TTC549 (cell line): ENCODE data around the gene VAT1.
"Not testable (repeated sequence)": the region's sequence is repeated elsewhere in the genome, so short reads cannot be mapped to it uniquely, and the experiment has no call there.

Source experiments
- FAIRE-seq: peaks from 2 replicates; lab custom pipeline; 2012; peaks lifted over from hg19 to GRCh38; lab: Jason Lieb, UNC

VAT1 gene

GRCh38 chr17:43006639-43007551 lies 15.3 kb downstream of the VAT1 start, which contains the start of gene IFI35:
TSS of gene IFI35 (plus strand) at chr17:43006784. CDS start at chr17:43006948, 164 bp downstream.
- FAIRE-seq, result no peak

- no peak for FAIRE-seq
Measured at GRCh38 chr17:43003542-43004172, 18.5 kb downstream of the VAT1 start.

- FAIRE-seq, result not testable (repeated sequence)
Measured at GRCh38 chr17:43000894-43001293, 21.3 kb downstream of the VAT1 start.

- FAIRE-seq, result no peak
Measured at GRCh38 chr17:42999003-42999525, 23.1 kb downstream of the VAT1 start.

GRCh38 chr17:42997984-42998938 lies 23.9 kb downstream of the VAT1 start, which contains the start of gene RPL27:
TSS of gene RPL27 (plus strand) at chr17:42998419. CDS start at chr17:42998751, 332 bp downstream.
- FAIRE-seq, result peak; percentile 97

GRCh38 chr17:42997390-42997983 lies 24.7 kb downstream of the VAT1 start:
- FAIRE-seq, result no peak

- not testable (repeated sequence) for FAIRE-seq
Measured at GRCh38 chr17:42993913-42994312, 28.3 kb downstream of the VAT1 start.

- FAIRE-seq, result no peak
Measured at GRCh38 chr17:42992872-42993271, 29.3 kb downstream of the VAT1 start.

GRCh38 chr17:42991471-42991870 lies 30.7 kb downstream of the VAT1 start:
- FAIRE-seq, result no peak

GRCh38 chr17:42989726-42990652 lies 32.2 kb downstream of the VAT1 start:
- FAIRE-seq, result no peak

- no peak for FAIRE-seq
Measured at GRCh38 chr17:42989141-42989540, 33.0 kb downstream of the VAT1 start.

GRCh38 chr17:42985225-42985624 lies 37.0 kb downstream of the VAT1 start:
- FAIRE-seq, result no peak

GRCh38 chr17:42982266-42982665 lies 39.9 kb downstream of the VAT1 start:
- no peak for FAIRE-seq

GRCh38 chr17:42980766-42981397 lies 41.3 kb downstream of the VAT1 start:
- FAIRE-seq, result no peak

GRCh38 chr17:42980274-42980765 lies 41.9 kb downstream of the VAT1 start, which contains the start of gene RUNDC1:
TSS of gene RUNDC1 (plus strand) at chr17:42980565. CDS start at chr17:42980577, 12 bp downstream.
- FAIRE-seq, result no peak

GRCh38 chr17:42979511-42980273 lies 42.5 kb downstream of the VAT1 start, which contains the start of gene PTGES3L:
TSS of gene PTGES3L (minus strand) at chr17:42980080. CDS start at chr17:42980053, 27 bp downstream.
- FAIRE-seq, result no peak

GRCh38 chr17:42975701-42976100 lies 46.5 kb downstream of the VAT1 start:
- FAIRE-seq, result not testable (repeated sequence)

GRCh38 chr17:42975265-42975664 lies 46.9 kb downstream of the VAT1 start:
- FAIRE-seq, result no peak

GRCh38 chr17:42973323-42973722 lies 48.9 kb downstream of the VAT1 start:
- FAIRE-seq, result not testable (repeated sequence)
